Globus pallidus (tissue), 1 donor: ENCODE data around the gene PC.

Source experiments
- DNase-seq: peaks from one replicate; pipeline ENCODE4 v3.0.0-alpha.2; 2015; ENCODE audit warnings: low spot score

Gene PC

GRCh38 chr11:66883016-66883965 is 74.9 kb downstream of the PC start:
- peak; percentile 86 for DNase-seq

- peak; percentile 74 for DNase-seq
These were observed 75.6 kb downstream of the PC start for GRCh38 chr11:66882561-66883015.

- peak; percentile 51 for DNase-seq
These were observed 76.2 kb downstream of the PC start for GRCh38 chr11:66881927-66882452.

- no peak for DNase-seq
These were observed 76.7 kb downstream of the PC start for GRCh38 chr11:66881451-66881835.

- peak; percentile 60 for DNase-seq
These were observed 77.4 kb downstream of the PC start for GRCh38 chr11:66880496-66881450.

GRCh38 chr11:66879999-66880398 is 78.2 kb downstream of the PC start:
- no peak for DNase-seq

- no peak for DNase-seq
These were observed 78.6 kb downstream of the PC start for GRCh38 chr11:66879583-66879982.

GRCh38 chr11:66879000-66879399 is 79.2 kb downstream of the PC start:
- DNase-seq = no peak

- DNase-seq = no peak
These were observed 79.7 kb downstream of the PC start for GRCh38 chr11:66878474-66878873.

GRCh38 chr11:66877588-66878385 is 80.4 kb downstream of the PC start:
- DNase-seq = no peak

- no peak for DNase-seq
These were observed 82.8 kb downstream of the PC start for GRCh38 chr11:66875378-66875777.

- DNase-seq = no peak
These were observed 84.0 kb downstream of the PC start for GRCh38 chr11:66874232-66874631.

- no peak for DNase-seq
These were observed 86.7 kb downstream of the PC start for GRCh38 chr11:66871521-66871901.

- DNase-seq = no peak
These were observed 87.3 kb downstream of the PC start for GRCh38 chr11:66870616-66871520.

GRCh38 chr11:66870131-66870530 is 88.1 kb downstream of the PC start:
- no peak for DNase-seq

- DNase-seq = no peak
These were observed 88.7 kb downstream of the PC start for GRCh38 chr11:66869567-66869870.

GRCh38 chr11:66868726-66869566 is 89.2 kb downstream of the PC start:
- no peak for DNase-seq

- no peak for DNase-seq
These were observed 90.0 kb downstream of the PC start for GRCh38 chr11:66868082-66868725.

GRCh38 chr11:66867425-66868040 is 90.7 kb downstream of the PC start:
- no peak for DNase-seq
